Effector memory CD8-positive, alpha-beta T cell (primary cell): ENCODE data around the gene MLEC.

Experiments
- ATAC-seq: fragments of 150-1000 bp; cut with Tn5 transposase; replicated peaks from 2 replicates; pipeline ENCODE4 v1.10.0; 2021; ENCODE audit warnings: mild to moderate bottlenecking, moderate library complexity
- DNase-seq, 3 experiments: peaks; one replicate each; pipeline ENCODE4 v3.0.0; 2021
- H3K27ac Mint-ChIP-seq, 2 donors: one replicate each; pipeline ENCODE4 v1.8.0; 2022; ENCODE audit warnings: mild to moderate bottlenecking in 2 of 2, mixed read lengths in 2 of 2, moderate library complexity in 2 of 2
- H3K27me3 Mint-ChIP-seq, 2 donors: one replicate each; pipeline ENCODE4 v1.8.0; 2022; ENCODE audit warnings: mixed read lengths in 2 of 2
- H3K36me3 Mint-ChIP-seq: one replicate; pipeline ENCODE4 v1.8.0; 2022; ENCODE audit warnings: mild to moderate bottlenecking, moderate library complexity, mixed read lengths; ENCODE audit not compliant: insufficient read depth
- H3K4me1 Mint-ChIP-seq, 2 donors: one replicate each; pipeline ENCODE4 v1.8.0; 2022; ENCODE audit warnings: low read depth in 2 of 2, mixed read lengths in 2 of 2
- H3K4me3 Mint-ChIP-seq, 2 donors: one replicate each; pipeline ENCODE4 v1.8.0; 2022; ENCODE audit warnings: mild to moderate bottlenecking in 2 of 2, mixed read lengths in 2 of 2, moderate library complexity in 2 of 2
- H3K9me3 Mint-ChIP-seq, 2 donors: one replicate each; pipeline ENCODE4 v1.8.0; 2022; ENCODE audit warnings: mixed read lengths in 2 of 2

Gene MLEC

GRCh38 chr12:120710805-120711296 lies 23.9 kb downstream of the MLEC start:
- no peak for DNase-seq
- Mint-ChIP-seq H3K27ac (peak overlapping the region; percentile 90 to 91), H3K4me3 (peak overlapping the region; percentile 90), H3K27me3 (no peaks in the 10 kb centered on the region), H3K9me3 (no peaks in the 10 kb centered on the region), H3K36me3 (peaks cover 7% of the 10 kb centered on the region), H3K4me1 (peaks cover 29 to 33% of the 10 kb centered on the region in 2 donors)
- peak; percentile 22 for ATAC-seq

GRCh38 chr12:120711411-120711810 lies 24.5 kb downstream of the MLEC start:
- H3K4me1 Mint-ChIP-seq: peaks cover 29 to 33% of the 10 kb centered on the region in 2 donors
- peak overlapping the region; percentile 90 to 91 for H3K27ac Mint-ChIP-seq
- no peaks in the 10 kb centered on the region for H3K27me3 Mint-ChIP-seq
- H3K9me3 Mint-ChIP-seq: no peaks in the 10 kb centered on the region
- DNase-seq: no peak
- peak overlapping the region; percentile 90 for H3K4me3 Mint-ChIP-seq
- H3K36me3 Mint-ChIP-seq: peaks cover 9% of the 10 kb centered on the region
- no peak for ATAC-seq

GRCh38 chr12:120712610-120713009 lies 25.7 kb downstream of the MLEC start:
- H3K9me3 Mint-ChIP-seq: no peaks in the 10 kb centered on the region
- no peaks in the 10 kb centered on the region for H3K27me3 Mint-ChIP-seq
- H3K36me3 Mint-ChIP-seq: peaks cover 12% of the 10 kb centered on the region
- H3K4me1 Mint-ChIP-seq: peaks cover 29 to 33% of the 10 kb centered on the region in 2 donors
- ATAC-seq (no peak), DNase-seq (no peak)
- peak overlapping the region in 1 of 2 donors; percentile 91 for H3K27ac Mint-ChIP-seq
- H3K4me3 Mint-ChIP-seq: peak overlapping the region in 1 of 2 donors; percentile 90

- no peak overlapping the region for H3K27ac Mint-ChIP-seq
- ATAC-seq: peak; percentile 67
- no peak overlapping the region for H3K4me3 Mint-ChIP-seq
Measured at GRCh38 chr12:120713861-120714482, 27.0 kb downstream of the MLEC start.

GRCh38 chr12:120718055-120718454 lies 31.1 kb downstream of the MLEC start:
- no peak overlapping the region for H3K27ac Mint-ChIP-seq
- no peaks in the 10 kb centered on the region for H3K9me3 Mint-ChIP-seq
- no peaks in the 10 kb centered on the region for H3K27me3 Mint-ChIP-seq
- DNase-seq: no peak
- no peak for ATAC-seq
- peaks cover 34% of the 10 kb centered on the region for H3K36me3 Mint-ChIP-seq
- peaks cover 6 to 11% of the 10 kb centered on the region in 2 donors for H3K4me1 Mint-ChIP-seq
- no peak overlapping the region for H3K4me3 Mint-ChIP-seq

More at GRCh38 chr12:120713861-120714482, 27.0 kb downstream of the MLEC start:
- peaks cover 24% of the 10 kb centered on the region for H3K36me3 Mint-ChIP-seq
- no peaks in the 10 kb centered on the region for H3K27me3 Mint-ChIP-seq
- H3K4me1 Mint-ChIP-seq: peaks cover 29 to 31% of the 10 kb centered on the region in 2 donors
- H3K9me3 Mint-ChIP-seq: no peaks in the 10 kb centered on the region
- peak; percentile 76 to 80 (median 78) for DNase-seq

GRCh38 chr12:120719072-120719471 lies 32.1 kb downstream of the MLEC start:
- Mint-ChIP-seq H3K27ac (no peak overlapping the region), H3K36me3 (peaks cover 34% of the 10 kb centered on the region), H3K9me3 (no peaks in the 10 kb centered on the region), H3K4me1 (peaks cover 1 to 5% of the 10 kb centered on the region in 2 donors), H3K4me3 (no peak overlapping the region), H3K27me3 (no peaks in the 10 kb centered on the region)
- ATAC-seq (no peak), DNase-seq (no peak)

GRCh38 chr12:120719496-120720233 lies 32.7 kb downstream of the MLEC start:
- H3K4me3 Mint-ChIP-seq: no peak overlapping the region
- ATAC-seq (no peak), DNase-seq (no peak)
- H3K36me3 Mint-ChIP-seq: peaks cover 34% of the 10 kb centered on the region
- peaks cover 2 to 6% of the 10 kb centered on the region in 2 donors for H3K4me1 Mint-ChIP-seq
- no peak overlapping the region for H3K27ac Mint-ChIP-seq
- H3K27me3 Mint-ChIP-seq: no peaks in the 10 kb centered on the region
- H3K9me3 Mint-ChIP-seq: no peaks in the 10 kb centered on the region

- DNase-seq: no peak
- no peaks in the 10 kb centered on the region for H3K27me3 Mint-ChIP-seq
- H3K4me1 Mint-ChIP-seq: peaks cover 9 to 12% of the 10 kb centered on the region in 2 donors
- H3K36me3 Mint-ChIP-seq: peaks cover 30% of the 10 kb centered on the region
- H3K9me3 Mint-ChIP-seq: no peaks in the 10 kb centered on the region
- ATAC-seq: no peak
- H3K27ac Mint-ChIP-seq: no peak overlapping the region
- H3K4me3 Mint-ChIP-seq: no peak overlapping the region
Measured at GRCh38 chr12:120720234-120720986, 33.5 kb downstream of the MLEC start.

GRCh38 chr12:120720987-120721801 lies 34.2 kb downstream of the MLEC start:
- DNase-seq: no peak
- Mint-ChIP-seq H3K4me3 (no peak overlapping the region), H3K4me1 (peaks cover 13 to 15% of the 10 kb centered on the region in 2 donors), H3K9me3 (no peaks in the 10 kb centered on the region), H3K27me3 (no peaks in the 10 kb centered on the region), H3K27ac (no peak overlapping the region), H3K36me3 (peaks cover 27% of the 10 kb centered on the region)
- no peak for ATAC-seq

GRCh38 chr12:120721866-120722265 lies 34.9 kb downstream of the MLEC start:
- Mint-ChIP-seq H3K4me3 (no peak overlapping the region), H3K9me3 (no peaks in the 10 kb centered on the region), H3K27ac (no peak overlapping the region), H3K36me3 (peaks cover 25% of the 10 kb centered on the region), H3K4me1 (peaks cover 18 to 19% of the 10 kb centered on the region in 2 donors), H3K27me3 (no peaks in the 10 kb centered on the region)
- no peak for ATAC-seq
- DNase-seq: no peak

GRCh38 chr12:120722784-120723183 lies 35.8 kb downstream of the MLEC start:
- no peak for ATAC-seq
- DNase-seq: no peak
- Mint-ChIP-seq H3K27ac (no peak overlapping the region), H3K27me3 (no peaks in the 10 kb centered on the region), H3K36me3 (peaks cover 20% of the 10 kb centered on the region), H3K9me3 (no peaks in the 10 kb centered on the region), H3K4me3 (no peak overlapping the region), H3K4me1 (peaks cover 18 to 19% of the 10 kb centered on the region in 2 donors)

- H3K36me3 Mint-ChIP-seq: peaks cover 8% of the 10 kb centered on the region
- no peak for DNase-seq
- peak overlapping the region; percentile 89 to 91 for H3K4me3 Mint-ChIP-seq
- H3K4me1 Mint-ChIP-seq: peaks cover 15 to 18% of the 10 kb centered on the region in 2 donors
- no peaks in the 10 kb centered on the region for H3K9me3 Mint-ChIP-seq
- no peak for ATAC-seq
- H3K27me3 Mint-ChIP-seq: no peaks in the 10 kb centered on the region
- no peak overlapping the region for H3K27ac Mint-ChIP-seq
Measured at GRCh38 chr12:120724720-120725119, 37.8 kb downstream of the MLEC start.
